ENCODE data around the gene ASB1. TPM values are rescaled to one million over a fixed set of nuclear protein-coding genes. Genes with fewer than 3 reads are reported as not detected.
A peak's percentile ranks its signal among the peaks of the same experiment; 100 is the strongest.

Gene ASB1
- total RNA-seq, 1 experiment from 2014 or later = 46.0 TPM

- Mint-ChIP-seq H3K36me3 (ENCODE audit: insufficient read depth in 1 of 3, low read depth in 3 of 3) (no peaks in the 10 kb centered on the region; a peak in 1 of 7 replicates), H3K27me3 (ENCODE audit: low read depth) (no peaks in the 10 kb centered on the region; the same call in 1 of the 2 replicates), H3K4me3 (no peak overlapping the region), H3K27ac (no peak overlapping the region), H3K4me1 (peaks cover 0 to 6% of the 10 kb centered on the region in 2 experiments; a peak in 1 of 4 replicates), H3K9me3 (no peaks in the 10 kb centered on the region)
- Histone ChIP-seq H3K23me2 (ENCODE audit: insufficient read length, low read depth, low read length, poor library complexity, severe bottlenecking) (no peaks in the 10 kb centered on the region), H3K14ac (ENCODE audit: insufficient read depth, low read length) (no peak overlapping the region), H2BK5ac (ENCODE audit: insufficient read length, low read length) (no peak overlapping the region), H3K18ac (ENCODE audit: insufficient read length, low read depth, low read length) (no peak overlapping the region), H3K27ac (ENCODE audit: insufficient read length, low read depth, low read length) (no peak overlapping the region), H2AK5ac (ENCODE audit: insufficient read length, low read length) (no peak overlapping the region), H4K20me1 (ENCODE audit: control insufficient read depth, insufficient read depth, insufficient read length) (no peaks in the 10 kb centered on the region), H3K23ac (ENCODE audit: insufficient read length, low read depth, low read length) (no peak overlapping the region), H2BK12ac (ENCODE audit: insufficient read length, low read depth, low read length) (no peak overlapping the region), H2BK20ac (ENCODE audit: low read depth, low read length, poor library complexity, severe bottlenecking) (no peak overlapping the region), H2AFZ (ENCODE audit: low read length) (no peak overlapping the region), H3K4me2 (ENCODE audit: insufficient read depth, insufficient read length, low read length) (no peak overlapping the region), H3K79me1 (ENCODE audit: insufficient read depth, low read depth, low read length, poor library complexity, severe bottlenecking) (no peaks in the 10 kb centered on the region), H4K91ac (ENCODE audit: insufficient read length, low read depth, low read length) (no peak overlapping the region), H4K8ac (replicated peaks; ENCODE audit: insufficient read length, low read depth, low read length) (no peak overlapping the region), H3K4ac (ENCODE audit: low read depth, low read length) (no peak overlapping the region), H2BK120ac (ENCODE audit: low read depth, low read length, poor library complexity, severe bottlenecking) (no peak overlapping the region), H3K9ac (ENCODE audit: extremely low read depth, insufficient read length, low read length) (no peak overlapping the region), H3K56ac (ENCODE audit: insufficient read length, low read depth, low read length) (no peak overlapping the region), H3T11ph (ENCODE audit: low read length) (no peak overlapping the region), H2BK15ac (ENCODE audit: low read depth, low read length) (no peak overlapping the region), H3K4me1 (ENCODE audit: insufficient read depth, low read length) (no peaks in the 10 kb centered on the region), H3K27me3 (ENCODE audit: insufficient read depth, low read length) (no peaks in the 10 kb centered on the region), H3K79me2 (ENCODE audit: insufficient read depth, low read length) (no peaks in the 10 kb centered on the region), H4K5ac (ENCODE audit: insufficient read length, low read depth, low read length) (no peak overlapping the region), H3K9me3 (ENCODE audit: control insufficient read depth, low read depth, low read length) (no peaks in the 10 kb centered on the region)
- TF ChIP-seq CTCF (conservative IDR thresholded peaks at IDR 0.05) = peak; percentile 84
- DNase-seq = no peak
- WGBS (ENCODE audit: extremely low coverage, insufficient read length, low lambda C conversion rate) = no CpG with 5 or more reads among the region's 2 CpGs
Measured at GRCh38 chr2:238462782-238463396, 36.2 kb downstream of the ASB1 start.
